Measurements from ENCODE around the gene RIN1.
A peak's percentile ranks its signal among the peaks of the same experiment; 100 is the strongest.
"Not testable (repeated sequence)": the region's sequence is repeated elsewhere in the genome, so short reads cannot be mapped to it uniquely, and the experiment has no call there.

The RIN1 gene

DNA sequence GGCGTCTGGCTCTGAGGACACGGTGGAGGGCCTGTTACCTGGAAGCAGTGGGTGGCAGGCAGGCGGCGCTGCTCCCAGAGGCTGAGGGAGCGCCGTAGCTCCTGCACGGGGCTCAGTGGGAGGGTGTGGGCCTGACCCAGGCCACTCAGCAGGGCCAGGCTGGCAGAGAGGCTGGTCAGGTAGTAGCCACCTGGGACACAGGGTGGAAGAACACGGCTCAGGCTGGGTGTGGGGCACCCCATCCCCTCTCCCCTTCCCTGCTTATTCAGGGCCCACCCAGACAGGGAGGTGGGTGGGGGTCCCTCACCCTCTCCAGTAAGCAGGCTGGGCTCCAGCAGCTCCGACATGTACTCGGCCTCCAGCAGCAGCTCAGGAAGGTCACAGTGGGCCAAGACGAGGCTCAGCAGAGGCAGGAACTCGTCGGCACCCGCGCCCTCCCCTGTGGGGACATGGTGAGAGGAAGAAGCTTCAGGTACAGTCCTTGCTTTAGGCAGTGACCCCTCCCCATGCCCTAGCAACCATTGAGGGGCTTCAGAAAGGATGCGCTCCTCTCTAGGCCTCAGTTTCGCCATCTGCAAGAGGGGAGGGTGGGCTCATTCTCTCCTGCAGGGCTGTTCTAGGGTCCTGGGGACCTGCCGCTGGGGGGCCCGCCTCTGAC is 2.9 kb downstream of the RIN1 start:
- DNase-seq, result no peak

- DNase-seq, result no peak
Measured at GRCh38 chr11:66332371-66333219, 3.6 kb downstream of the RIN1 start.

DNA sequence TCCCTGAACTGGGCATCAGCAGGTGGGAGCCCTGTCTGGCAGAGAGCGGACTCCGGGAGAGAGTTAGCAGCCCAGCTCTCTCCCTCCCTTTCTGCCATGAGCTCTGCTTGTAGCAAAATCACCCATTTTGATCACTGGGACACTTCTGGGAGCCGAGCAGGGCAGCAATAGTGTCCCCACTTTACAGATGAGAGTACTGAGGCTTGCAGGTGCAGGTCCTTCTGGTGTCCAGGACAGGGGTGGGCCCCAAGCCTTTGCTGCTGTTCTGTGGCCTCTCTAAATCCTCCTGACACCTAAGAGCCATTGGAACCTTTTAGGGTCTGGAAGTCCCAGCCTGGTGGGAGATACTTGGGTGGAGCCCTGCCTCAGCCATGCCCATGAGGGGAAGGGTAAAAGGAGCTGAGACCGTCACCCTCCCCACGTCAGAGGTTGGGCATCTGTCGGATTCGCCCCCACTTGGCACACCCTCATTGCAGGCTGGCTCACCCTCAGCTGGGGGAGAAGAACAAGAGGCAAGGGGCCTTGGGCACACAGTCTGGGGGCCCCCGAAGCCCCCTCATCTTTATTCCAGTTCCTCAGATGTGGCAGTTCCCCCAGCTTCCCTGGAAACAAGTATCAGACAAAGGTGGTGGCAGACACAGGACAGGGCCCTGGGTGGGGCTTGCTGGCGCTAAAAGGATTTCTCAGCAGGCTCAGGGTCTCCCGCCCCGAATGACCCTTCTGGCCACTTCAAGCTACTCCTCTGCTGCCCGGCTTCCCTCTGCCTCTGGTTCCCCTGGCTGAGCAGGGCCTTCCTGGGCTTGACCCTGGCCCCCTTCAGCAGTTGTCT is 4.5 kb downstream of the RIN1 start:
- no peak for DNase-seq

DNA sequence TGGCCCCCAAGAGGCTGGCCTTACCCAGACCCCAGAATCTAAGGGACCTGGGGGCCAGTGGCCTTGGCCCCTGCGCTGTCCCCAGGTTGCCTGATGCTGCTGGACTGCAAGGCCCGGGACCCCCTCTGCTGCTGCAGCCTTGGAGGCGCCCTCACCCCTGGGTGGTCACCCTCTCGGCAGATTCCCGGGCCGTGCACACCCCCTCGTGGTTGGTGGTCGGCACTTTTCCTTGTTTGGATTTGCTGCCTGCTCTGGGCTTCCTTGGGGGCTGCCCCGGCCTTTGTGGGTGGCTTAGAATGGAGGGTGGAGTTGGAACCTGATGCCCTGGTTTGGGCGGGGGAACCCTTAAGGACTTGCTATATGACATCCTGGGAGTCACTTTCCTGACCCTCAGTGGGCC is 5.3 kb downstream of the RIN1 start:
- DNase-seq, result no peak

DNA sequence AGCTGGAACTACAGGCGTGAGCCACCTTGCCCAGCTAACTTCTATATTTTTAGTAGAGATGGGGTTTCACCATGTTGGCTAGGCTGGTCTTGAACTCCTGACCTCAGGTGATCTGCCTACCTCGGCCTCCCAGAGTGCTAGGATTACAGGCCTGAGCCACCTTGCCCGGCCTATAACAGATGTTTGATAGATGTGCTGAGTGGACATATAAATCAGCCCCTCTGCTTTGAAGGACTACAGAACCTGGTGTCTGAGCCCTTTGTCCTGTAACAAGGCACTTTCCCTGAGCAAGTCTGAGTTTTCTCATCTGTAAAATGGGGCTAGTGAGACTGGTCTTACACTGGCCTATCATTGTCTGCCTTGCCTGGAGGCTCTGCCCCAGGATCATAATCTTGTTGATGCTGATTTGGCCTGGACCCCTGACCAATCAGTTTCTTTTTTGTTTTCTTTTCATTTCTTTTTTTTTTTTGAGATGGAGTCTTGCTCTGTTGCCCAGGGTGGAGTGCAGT is 7.0 kb downstream of the RIN1 start:
- DNase-seq, result no peak

- peak; percentile 49 for DNase-seq
Measured at GRCh38 chr11:66328302-66329144, 7.7 kb downstream of the RIN1 start.

DNA sequence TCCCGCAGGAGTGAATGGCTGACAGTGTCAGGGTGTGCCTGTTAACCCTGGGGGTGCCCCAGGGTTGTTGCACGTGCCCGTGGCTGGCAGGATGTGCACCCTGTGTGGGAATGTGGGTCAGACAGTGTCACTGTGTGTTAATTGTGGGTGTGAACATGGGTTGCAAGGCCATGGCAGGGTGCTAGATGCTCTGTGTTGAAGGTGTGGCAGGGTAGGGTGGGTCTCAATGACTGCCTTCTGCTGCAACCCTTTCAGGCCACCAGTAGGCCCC is 8.3 kb downstream of the RIN1 start:
- DNase-seq, result no peak

DNA sequence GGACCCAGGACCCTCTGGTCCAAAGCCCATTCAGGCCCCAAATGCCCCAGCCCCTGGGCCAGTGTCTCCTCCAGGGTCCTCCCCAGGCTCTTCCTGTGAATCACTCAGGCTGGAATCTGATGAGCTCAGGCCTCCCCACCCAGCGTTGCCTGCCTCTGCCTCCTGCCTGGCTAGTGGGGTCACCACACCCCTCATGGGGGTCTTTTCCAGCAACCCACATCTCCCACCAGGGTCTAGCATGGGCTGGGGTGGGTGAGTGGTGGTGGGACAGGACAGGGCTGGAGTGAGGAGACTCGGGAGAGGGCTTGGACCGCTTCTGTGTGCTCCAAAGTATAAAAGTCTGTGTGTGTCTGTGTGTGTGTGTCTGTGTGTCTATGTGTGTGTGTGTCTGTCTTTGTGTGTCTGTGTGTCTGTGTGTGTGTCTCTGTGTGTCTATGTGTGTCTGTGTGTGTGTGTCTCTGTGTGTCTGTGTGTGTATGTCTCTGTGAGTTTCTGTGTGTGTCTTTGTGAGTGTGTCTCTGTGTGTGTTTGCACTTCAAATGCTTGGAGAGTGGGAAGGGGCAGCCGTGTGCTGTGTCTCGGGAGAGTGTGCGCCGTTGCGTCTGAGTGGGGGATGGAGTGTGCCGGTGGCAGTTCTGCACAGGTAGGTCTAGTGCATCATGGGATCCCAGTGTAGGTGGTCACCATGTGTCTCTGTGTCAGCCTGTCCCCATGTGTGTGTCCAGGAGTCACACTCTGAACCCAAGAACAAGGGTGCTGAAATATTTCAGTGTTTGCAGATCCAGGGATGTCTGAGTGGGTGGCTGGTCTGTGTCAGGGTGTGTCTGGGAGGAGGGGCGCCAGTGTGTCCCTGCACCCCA is 8.8 kb downstream of the RIN1 start:
- DNase-seq, result no peak

DNA sequence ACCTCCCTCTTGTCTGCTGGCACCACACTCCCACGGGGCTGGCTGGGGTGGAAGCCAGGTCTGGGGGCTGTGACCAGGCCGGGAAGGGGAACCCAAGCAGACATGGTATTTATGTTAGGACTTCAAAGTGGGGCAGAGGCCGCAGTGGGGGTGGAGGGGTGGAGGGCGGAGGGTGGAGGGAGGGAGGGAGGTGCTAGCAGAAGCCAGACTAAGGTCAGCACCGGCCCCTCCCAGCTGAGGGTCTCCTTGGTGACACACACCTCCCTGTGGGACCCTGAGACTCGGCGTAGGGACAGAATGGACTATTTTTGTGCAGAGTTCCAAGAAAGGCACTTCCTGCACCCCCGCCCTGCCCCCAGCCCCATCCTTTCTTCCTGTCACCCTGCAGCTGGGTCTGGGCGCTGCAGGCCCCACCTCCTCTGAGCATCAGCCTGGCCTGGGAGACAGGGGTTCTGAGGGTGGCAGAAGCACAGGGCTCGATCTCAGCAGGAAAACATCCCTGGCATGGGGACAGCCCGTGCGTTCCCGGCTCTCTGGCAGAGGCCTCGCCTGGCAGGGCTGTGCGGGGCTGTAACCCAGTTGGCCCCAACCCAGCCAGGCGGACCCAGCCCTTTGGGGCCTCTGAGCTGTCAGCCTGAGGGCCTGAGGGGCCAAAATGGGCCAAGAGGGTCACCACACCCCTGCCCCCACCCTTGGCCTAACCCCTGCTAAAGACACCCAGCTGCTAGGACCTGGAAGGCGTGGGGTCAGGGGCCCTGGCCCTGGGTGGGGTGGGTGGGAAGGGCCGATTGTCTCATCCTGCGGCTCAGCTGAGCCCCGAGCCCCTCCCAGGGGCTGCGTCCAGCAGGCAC is 9.7 kb downstream of the RIN1 start:
- DNase-seq, result no peak

- DNase-seq, result no peak
Measured at GRCh38 chr11:66325263-66325671, 11.0 kb downstream of the RIN1 start.

DNA sequence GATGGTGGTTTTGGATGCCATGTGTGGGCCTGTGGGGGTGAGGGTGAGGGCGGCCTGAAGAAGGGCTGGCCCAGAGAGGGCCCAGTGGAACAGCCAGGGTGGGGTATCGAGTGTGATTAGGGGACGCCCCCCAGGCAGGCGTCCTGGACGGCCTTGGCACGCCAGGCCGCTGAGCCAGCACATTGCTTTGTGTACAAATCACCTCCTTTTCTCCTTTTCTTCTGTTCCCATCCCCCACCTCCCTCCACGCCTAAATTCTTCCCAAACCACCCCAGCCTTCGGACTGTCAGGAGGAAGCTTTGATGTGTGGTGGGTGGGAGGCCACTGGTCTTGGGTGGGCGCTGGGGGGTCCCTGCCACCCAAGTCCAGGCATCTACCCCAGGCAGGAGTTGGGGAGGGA is 11.6 kb downstream of the RIN1 start:
- DNase-seq, result no peak

DNA sequence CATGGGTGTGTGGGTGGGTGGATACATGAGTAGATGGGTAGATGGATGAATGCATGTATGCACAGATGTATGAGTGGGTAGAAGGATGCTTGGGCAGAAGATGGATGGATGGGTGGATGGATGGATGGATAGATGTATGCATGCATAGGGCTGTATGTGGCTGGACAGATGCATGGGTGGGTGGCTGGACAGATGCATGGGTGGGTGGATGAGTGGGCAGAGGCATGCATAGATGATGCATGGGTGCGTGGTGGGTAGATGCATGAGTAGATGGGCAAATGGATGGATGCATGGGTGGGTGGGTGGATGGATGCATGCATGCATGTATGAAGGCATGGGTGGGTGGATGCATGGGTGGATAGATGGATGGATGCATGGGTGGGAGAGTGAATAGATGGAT is 12.6 kb downstream of the RIN1 start:
- no peak for DNase-seq

DNA sequence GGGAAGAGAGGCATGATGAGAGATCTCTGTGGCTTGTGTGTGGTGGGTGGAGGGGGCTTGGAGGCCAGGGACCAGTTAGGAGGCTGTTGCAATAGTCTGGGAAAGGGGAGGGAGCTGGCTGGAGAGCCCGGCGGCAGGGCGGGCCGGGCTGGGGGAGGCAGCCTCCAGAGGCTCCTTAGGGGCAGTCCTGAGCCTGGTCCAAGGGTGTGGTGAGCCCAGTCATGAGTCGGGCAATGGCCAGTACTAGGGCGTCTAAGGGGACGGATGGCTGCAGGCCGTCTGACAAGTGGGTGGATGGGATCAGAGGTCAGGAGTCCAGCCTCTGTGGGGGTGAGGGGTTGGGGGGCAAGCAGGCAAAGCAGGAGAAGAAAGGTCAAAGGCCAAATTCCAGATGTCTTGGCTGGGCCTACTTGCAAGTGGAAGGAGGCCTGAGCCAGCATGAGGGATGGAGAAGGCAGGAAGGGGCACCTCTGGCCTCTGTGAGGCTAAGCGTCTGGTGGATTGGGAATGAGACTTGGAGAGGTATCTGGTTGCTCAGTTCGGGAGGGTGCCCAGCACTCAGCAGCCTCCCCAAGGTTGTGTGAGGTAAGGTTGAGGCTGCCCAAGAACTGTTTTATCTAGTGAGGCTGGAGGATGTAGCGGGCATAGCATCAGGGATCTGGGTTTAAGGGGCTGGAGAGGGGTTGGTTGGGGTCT is 13.4 kb downstream of the RIN1 start:
- DNase-seq, result no peak

DNA sequence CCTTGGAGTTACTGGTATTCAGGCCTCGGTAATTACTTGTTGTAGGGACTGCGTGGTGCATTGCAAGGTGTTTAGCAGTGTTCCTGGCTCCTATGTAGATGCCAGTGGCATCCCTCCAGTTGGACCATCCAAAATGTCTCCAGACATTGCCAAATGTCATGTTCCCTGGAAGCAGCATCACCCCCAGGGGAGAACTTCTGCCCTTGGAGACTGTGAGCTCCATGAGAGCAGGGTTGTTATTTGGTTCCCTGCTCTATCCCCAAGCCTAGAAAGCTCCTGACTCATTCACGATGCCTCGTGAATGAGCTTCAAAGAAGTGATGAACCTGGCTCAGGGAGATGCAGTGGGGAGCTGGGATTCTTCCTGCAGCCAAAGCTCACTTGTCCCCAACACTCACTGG is 14.6 kb downstream of the RIN1 start:
- no peak for DNase-seq

- DNase-seq, result not testable (repeated sequence)
Measured at GRCh38 chr11:66320748-66321147, 15.5 kb downstream of the RIN1 start.

- DNase-seq, result not testable (repeated sequence)
Measured at GRCh38 chr11:66320289-66320688, 15.9 kb downstream of the RIN1 start.

GRCh38 chr11:66318600-66318970 is 17.6 kb downstream of the RIN1 start:
- no peak for DNase-seq

GRCh38 chr11:66317723-66318599 is 18.3 kb downstream of the RIN1 start:
- no peak for DNase-seq

- no peak for DNase-seq
Measured at GRCh38 chr11:66317322-66317722, 18.9 kb downstream of the RIN1 start.

All from COR-L47 (cell line).